Measurements from ENCODE around the gene ABI3BP.

The ABI3BP gene

GRCh38 chr3:100740207-100740606 is 253.0 kb downstream of the ABI3BP start:
- H3K4me3 ChIP-seq (ENCODE audit: low read depth in 1 of 2, low read length in 1 of 2), result no peak overlapping the region
- TF ChIP-seq CTCF (IDR thresholded peaks at IDR 0.05), result no peak
- no peaks in the 10 kb centered on the region for H3K27me3 ChIP-seq
- no peak overlapping the region for H3K27ac ChIP-seq
- H3K4me1 ChIP-seq (ENCODE audit: control insufficient read depth in 1 of 2, insufficient read depth in 1 of 2, low read depth in 1 of 2, low read length in 1 of 2), result no peaks in the 10 kb centered on the region
- no peaks in the 10 kb centered on the region for H3K9me3 ChIP-seq
- peaks cover 85% of the 10 kb centered on the region for H3K36me3 ChIP-seq

GRCh38 chr3:100737334-100737733 is 255.9 kb downstream of the ABI3BP start:
- Histone ChIP-seq H3K27me3 (no peaks in the 10 kb centered on the region), H3K27ac (no peak overlapping the region), H3K36me3 (peaks cover 84% of the 10 kb centered on the region), H3K9me3 (no peaks in the 10 kb centered on the region), H3K4me1 (ENCODE audit: control insufficient read depth in 1 of 2, insufficient read depth in 1 of 2, low read depth in 1 of 2, low read length in 1 of 2) (no peaks in the 10 kb centered on the region), H3K4me3 (ENCODE audit: low read depth in 1 of 2, low read length in 1 of 2) (no peak overlapping the region)
- TF ChIP-seq CTCF (IDR thresholded peaks at IDR 0.05), result no peak

GRCh38 chr3:100732435-100732834 is 260.8 kb downstream of the ABI3BP start:
- H3K27me3 ChIP-seq, result no peaks in the 10 kb centered on the region
- H3K9me3 ChIP-seq, result no peaks in the 10 kb centered on the region
- no peak overlapping the region for H3K4me3 ChIP-seq (ENCODE audit: low read depth in 1 of 2, low read length in 1 of 2)
- no peak overlapping the region for H3K27ac ChIP-seq
- TF ChIP-seq CTCF (IDR thresholded peaks at IDR 0.05), result no peak
- H3K4me1 ChIP-seq (ENCODE audit: control insufficient read depth in 1 of 2, insufficient read depth in 1 of 2, low read depth in 1 of 2, low read length in 1 of 2), result no peaks in the 10 kb centered on the region
- H3K36me3 ChIP-seq, result peaks cover 73% of the 10 kb centered on the region

GRCh38 chr3:100730524-100730923 is 262.7 kb downstream of the ABI3BP start:
- Histone ChIP-seq H3K9me3 (no peaks in the 10 kb centered on the region), H3K36me3 (peaks cover 75% of the 10 kb centered on the region)

GRCh38 chr3:100726706-100727105 is 266.5 kb downstream of the ABI3BP start:
- H3K27me3 ChIP-seq, result no peaks in the 10 kb centered on the region
- peaks cover 64% of the 10 kb centered on the region for H3K36me3 ChIP-seq
- H3K4me1 ChIP-seq (ENCODE audit: control insufficient read depth in 1 of 2, insufficient read depth in 1 of 2, low read depth in 1 of 2, low read length in 1 of 2), result no peaks in the 10 kb centered on the region
- H3K9me3 ChIP-seq, result no peaks in the 10 kb centered on the region
- no peak for TF ChIP-seq CTCF (IDR thresholded peaks at IDR 0.05)
- H3K4me3 ChIP-seq (ENCODE audit: low read depth in 1 of 2, low read length in 1 of 2), result no peak overlapping the region
- no peak overlapping the region for H3K27ac ChIP-seq

More at GRCh38 chr3:100730524-100730923, 262.7 kb downstream of the ABI3BP start:
- H3K27me3 ChIP-seq, result no peaks in the 10 kb centered on the region
- H3K4me1 ChIP-seq (ENCODE audit: control insufficient read depth in 1 of 2, insufficient read depth in 1 of 2, low read depth in 1 of 2, low read length in 1 of 2), result no peaks in the 10 kb centered on the region
- no peak overlapping the region for H3K27ac ChIP-seq
- H3K4me3 ChIP-seq (ENCODE audit: low read depth in 1 of 2, low read length in 1 of 2), result no peak overlapping the region
- no peak for TF ChIP-seq CTCF (IDR thresholded peaks at IDR 0.05)

All from neutrophil (primary cell).